Measurements from ENCODE around the gene TMEM187.

DNA sequence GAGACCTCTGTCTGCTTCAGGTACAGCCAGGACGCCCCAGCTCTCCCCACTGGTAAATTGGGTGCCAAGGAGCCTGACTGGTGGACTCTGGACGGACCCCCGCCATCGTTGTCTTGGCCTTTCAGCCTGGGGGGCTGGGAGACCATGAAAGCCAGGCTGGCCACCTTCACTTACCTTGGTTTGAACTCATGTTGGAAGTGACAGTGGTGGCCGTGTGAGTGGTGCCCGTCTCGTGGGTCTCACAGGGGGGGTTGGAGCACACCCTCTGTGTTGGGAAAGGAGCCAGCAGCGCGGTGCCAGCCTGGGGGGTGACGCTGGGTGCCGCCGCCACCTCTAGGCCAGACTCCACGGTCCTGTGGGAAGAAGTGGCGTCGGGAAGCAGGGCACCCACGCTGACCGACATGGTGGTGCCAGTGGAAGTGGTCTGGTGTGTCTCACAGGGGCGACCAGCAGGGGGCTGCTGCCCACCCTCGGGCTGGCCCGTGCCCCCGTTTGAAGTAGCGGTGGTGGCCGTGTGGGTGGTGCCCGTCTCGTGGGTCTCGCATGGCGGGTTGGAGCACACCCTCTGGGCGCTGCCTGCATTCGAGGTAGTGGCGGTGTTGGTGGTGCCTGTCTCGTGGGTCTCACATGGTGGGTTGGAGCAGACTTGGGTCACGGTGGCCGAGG lies 18.5 kb upstream of the TMEM187 start:
- no peak for TF ChIP-seq EZH2 (IDR thresholded peaks at IDR 0.05; ENCODE audit: borderline replicate concordance, insufficient read depth, low read depth, low read length, poor library complexity, severe bottlenecking)
- TF ChIP-seq, protein P1, sequence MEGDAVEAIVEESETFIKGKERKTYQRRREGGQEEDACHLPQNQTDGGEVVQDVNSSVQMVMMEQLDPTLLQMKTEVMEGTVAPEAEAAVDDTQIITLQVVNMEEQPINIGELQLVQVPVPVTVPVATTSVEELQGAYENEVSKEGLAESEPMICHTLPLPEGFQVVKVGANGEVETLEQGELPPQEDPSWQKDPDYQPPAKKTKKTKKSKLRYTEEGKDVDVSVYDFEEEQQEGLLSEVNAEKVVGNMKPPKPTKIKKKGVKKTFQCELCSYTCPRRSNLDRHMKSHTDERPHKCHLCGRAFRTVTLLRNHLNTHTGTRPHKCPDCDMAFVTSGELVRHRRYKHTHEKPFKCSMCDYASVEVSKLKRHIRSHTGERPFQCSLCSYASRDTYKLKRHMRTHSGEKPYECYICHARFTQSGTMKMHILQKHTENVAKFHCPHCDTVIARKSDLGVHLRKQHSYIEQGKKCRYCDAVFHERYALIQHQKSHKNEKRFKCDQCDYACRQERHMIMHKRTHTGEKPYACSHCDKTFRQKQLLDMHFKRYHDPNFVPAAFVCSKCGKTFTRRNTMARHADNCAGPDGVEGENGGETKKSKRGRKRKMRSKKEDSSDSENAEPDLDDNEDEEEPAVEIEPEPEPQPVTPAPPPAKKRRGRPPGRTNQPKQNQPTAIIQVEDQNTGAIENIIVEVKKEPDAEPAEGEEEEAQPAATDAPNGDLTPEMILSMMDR (IDR thresholded peaks at IDR 0.05), result no peak
